Activated T-cell treated with anti-CD3 and anti-CD28 coated beads, Interleukin-2, amount 50 U/mL, for 24 hours (primary cell): Measurements from ENCODE around the gene MARCKSL1.
"Not testable (repeated sequence)": the region's sequence is repeated elsewhere in the genome, so short reads cannot be mapped to it uniquely, and the experiment has no call there.

Experiments
- DNase-seq: peaks from one replicate; pipeline ENCODE4 v3.0.0-alpha.2; 2020
- H3K27ac Mint-ChIP-seq: 2 replicates; pipeline ENCODE4 v1.8.0; 2020; ENCODE audit warnings: mild to moderate bottlenecking, mixed read lengths
- H3K27me3 Mint-ChIP-seq: 2 replicates; pipeline ENCODE4 v1.8.0; 2020; ENCODE audit warnings: mixed read lengths
- H3K36me3 Mint-ChIP-seq: 2 replicates; pipeline ENCODE4 v1.8.0; 2020; ENCODE audit warnings: low read depth, mixed read lengths
- H3K4me1 Mint-ChIP-seq: 2 replicates; pipeline ENCODE4 v1.8.0; 2020; ENCODE audit warnings: low read depth, mixed read lengths
- H3K4me3 Mint-ChIP-seq: 2 replicates; pipeline ENCODE4 v1.8.0; 2020; ENCODE audit warnings: mild to moderate bottlenecking, moderate library complexity, mixed read lengths
- H3K9me3 Mint-ChIP-seq: 2 replicates; pipeline ENCODE4 v1.8.0; 2020; ENCODE audit warnings: mixed read lengths

Gene MARCKSL1

DNA sequence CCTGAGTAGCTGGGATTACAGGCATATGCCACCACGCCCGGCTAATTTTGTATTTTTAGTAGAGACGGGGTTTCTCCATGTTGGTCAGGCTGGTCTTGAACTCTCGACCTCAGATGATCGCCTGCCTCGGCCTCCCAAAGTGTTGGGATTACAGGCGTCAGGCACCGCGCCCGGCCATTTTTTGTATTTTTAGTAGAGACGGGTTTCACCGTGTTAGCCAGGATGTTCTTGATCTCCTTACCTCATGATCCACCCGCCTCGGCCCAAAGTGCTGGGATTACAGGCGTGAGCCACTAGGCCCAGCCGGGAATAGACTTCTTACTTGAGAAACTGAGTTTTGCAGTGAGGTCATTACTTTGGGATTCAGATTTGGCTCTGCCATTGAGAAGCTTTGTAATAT, 37.8 kb downstream of the MARCKSL1 start:
- not testable (repeated sequence) for DNase-seq, H3K4me3 Mint-ChIP-seq, H3K9me3 Mint-ChIP-seq, H3K27me3 Mint-ChIP-seq
- H3K27ac Mint-ChIP-seq = peak overlapping the region; percentile 37
- H3K36me3 Mint-ChIP-seq = peaks cover 77% of the 10 kb centered on the region
- H3K4me1 Mint-ChIP-seq = peaks cover 68% of the 10 kb centered on the region

DNA sequence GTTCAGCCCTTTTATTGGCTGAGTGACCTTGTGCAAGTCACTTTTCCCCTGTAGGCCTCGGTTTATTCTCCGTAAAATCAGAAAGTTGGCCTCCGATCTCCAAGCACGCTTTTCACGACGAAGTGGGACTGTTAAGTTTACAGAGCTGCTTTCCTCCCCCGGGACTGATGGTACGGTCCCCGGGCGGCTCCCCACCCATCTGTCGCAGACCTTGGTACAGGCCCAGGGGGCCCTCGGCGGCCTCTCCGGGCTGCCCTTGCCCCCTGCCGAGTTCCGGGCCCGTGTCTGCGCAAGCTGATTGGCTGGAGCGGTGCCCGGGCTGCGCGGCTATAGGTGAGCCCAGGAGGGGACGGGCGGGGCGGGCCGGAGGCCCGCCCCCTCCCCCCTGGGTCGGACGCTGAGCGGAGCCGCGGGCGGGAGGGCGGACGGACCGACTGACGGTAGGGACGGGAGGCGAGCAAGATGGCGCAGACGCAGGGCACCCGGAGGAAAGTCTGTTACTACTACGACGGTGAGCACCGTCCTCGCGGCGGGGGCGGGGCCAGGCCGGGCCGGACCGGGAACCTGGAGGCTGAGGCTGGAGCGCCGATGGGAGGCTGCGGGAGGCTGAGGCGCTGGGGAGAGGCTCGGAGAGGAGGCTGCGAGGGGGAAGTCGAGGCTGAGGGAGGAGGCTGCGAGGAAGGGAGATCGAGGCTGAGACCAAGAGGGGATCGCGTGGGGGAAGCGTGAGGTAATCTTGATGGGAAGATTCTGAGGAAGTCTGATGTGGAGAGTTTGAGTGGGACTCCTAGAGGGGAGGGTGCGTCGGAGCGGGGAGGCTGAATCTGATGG, 44.1 kb downstream of the MARCKSL1 start, which contains the start of gene HDAC1:
TSS of gene HDAC1 (plus strand) at position 376 of the 831 bp plus-strand sequence. CDS start at position 463, 87 bp downstream.
- H3K27me3 Mint-ChIP-seq = no peaks in the 10 kb centered on the region
- H3K4me1 Mint-ChIP-seq = peaks cover 58% of the 10 kb centered on the region

DNA sequence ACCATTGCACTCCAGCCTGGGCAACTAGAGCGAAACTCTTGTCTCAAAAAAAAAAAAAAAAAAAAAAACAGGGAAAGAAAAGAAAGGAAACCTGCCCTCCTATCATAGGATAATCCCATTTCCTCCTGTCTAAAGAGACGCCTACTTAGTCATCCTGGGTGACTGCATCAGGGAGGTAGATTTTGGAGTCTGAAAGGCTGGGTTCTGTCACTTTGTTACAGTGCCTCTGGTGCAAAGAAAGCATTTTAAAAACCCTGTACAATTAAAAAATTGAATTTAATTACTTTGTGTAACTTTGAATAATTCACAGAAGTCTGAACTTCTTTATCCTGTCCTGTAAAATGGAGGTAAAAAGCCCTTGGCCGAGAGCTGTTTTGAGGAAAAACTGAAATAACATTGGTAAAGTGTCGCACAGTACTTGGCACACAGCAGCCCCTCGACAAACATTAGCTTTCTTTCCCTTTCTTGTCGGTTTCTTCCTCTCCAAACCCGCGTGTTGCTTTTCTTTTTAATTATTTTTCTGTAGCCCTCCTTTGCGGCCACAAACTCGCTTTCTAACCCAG, 44.8 kb downstream of the MARCKSL1 start:
- Mint-ChIP-seq H3K27ac (peak overlapping the region; percentile 98), H3K36me3 (peaks cover 46% of the 10 kb centered on the region), H3K4me1 (peaks cover 51% of the 10 kb centered on the region), H3K9me3 (no peaks in the 10 kb centered on the region), H3K27me3 (no peaks in the 10 kb centered on the region), H3K4me3 (peak overlapping the region; percentile 100)
- no peak for DNase-seq

More for the DNA sequence above, 44.1 kb downstream of the MARCKSL1 start, which contains the start of gene HDAC1:
- H3K4me3 Mint-ChIP-seq = peak within 1 kb of the TSS; percentile 100
- peaks cover 46% of the 10 kb centered on the region for H3K36me3 Mint-ChIP-seq
- peak within 1 kb of the TSS; percentile 98 for H3K27ac Mint-ChIP-seq
- peak; percentile 98 for DNase-seq
- H3K9me3 Mint-ChIP-seq = no peaks in the 10 kb centered on the region

DNA sequence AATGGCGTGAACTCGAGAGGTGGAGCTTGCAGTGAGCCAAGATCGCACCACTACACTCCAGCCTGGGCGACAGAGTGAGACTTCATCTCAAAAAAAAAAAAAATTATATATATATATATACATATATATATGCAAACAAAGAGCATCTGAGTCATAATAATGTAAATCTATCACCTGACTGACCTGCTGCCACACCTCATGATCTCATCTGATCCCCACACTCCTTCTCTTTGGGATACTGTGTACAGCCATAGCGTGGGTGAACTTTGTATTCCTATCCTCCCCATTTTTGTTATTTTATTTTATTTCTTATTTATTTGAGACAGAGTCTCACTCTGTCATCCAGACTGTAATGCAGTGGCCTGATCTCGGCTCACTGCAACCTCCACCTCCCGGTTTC, 46.8 kb downstream of the MARCKSL1 start:
- Mint-ChIP-seq H3K27ac (no peak overlapping the region), H3K4me3 (no peak overlapping the region), H3K9me3 (no peaks in the 10 kb centered on the region), H3K36me3 (peaks cover 45% of the 10 kb centered on the region), H3K27me3 (no peaks in the 10 kb centered on the region), H3K4me1 (peaks cover 35% of the 10 kb centered on the region)
- DNase-seq = no peak

DNA sequence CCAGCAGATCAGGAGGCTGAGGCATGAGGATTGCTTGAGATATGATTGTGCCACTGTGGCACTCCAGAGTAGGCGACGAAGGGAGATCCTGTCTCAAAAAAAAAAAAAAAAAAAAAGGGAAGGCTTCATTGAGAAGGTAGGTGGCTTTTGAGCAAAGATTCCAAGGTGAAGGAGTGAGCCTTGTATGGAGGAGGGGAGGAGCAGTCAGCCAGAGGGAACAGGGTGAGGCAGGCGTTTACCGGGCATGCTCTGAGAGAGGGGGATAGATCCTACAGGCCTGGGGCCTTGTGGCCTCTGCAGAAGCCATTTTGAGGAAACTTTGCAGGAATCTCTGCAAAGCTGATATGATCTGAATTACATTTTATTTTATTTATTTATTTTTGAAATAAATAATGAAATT, 49.3 kb downstream of the MARCKSL1 start:
- no peak for DNase-seq
- Mint-ChIP-seq H3K27ac (peak overlapping the region; percentile 67), H3K27me3 (no peaks in the 10 kb centered on the region), H3K9me3 (no peaks in the 10 kb centered on the region), H3K36me3 (peaks cover 53% of the 10 kb centered on the region), H3K4me3 (no peak overlapping the region), H3K4me1 (peaks cover 17% of the 10 kb centered on the region)

DNA sequence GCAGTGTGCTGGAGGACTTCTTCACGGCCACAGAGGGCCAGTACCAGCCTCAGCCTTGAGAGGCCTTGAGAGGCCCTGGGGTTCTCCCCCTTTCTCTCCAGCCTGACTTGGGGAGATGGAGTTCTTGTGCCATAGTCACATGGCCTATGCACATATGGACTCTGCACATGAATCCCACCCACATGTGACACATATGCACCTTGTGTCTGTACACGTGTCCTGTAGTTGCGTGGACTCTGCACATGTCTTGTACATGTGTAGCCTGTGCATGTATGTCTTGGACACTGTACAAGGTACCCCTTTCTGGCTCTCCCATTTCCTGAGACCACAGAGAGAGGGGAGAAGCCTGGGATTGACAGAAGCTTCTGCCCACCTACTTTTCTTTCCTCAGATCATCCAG, 50.4 kb downstream of the MARCKSL1 start:
- Mint-ChIP-seq H3K9me3 (no peaks in the 10 kb centered on the region), H3K36me3 (peaks cover 63% of the 10 kb centered on the region), H3K27ac (peak overlapping the region; percentile 72), H3K4me3 (no peak overlapping the region), H3K4me1 (peaks cover 9% of the 10 kb centered on the region), H3K27me3 (no peaks in the 10 kb centered on the region)
- DNase-seq = no peak

DNA sequence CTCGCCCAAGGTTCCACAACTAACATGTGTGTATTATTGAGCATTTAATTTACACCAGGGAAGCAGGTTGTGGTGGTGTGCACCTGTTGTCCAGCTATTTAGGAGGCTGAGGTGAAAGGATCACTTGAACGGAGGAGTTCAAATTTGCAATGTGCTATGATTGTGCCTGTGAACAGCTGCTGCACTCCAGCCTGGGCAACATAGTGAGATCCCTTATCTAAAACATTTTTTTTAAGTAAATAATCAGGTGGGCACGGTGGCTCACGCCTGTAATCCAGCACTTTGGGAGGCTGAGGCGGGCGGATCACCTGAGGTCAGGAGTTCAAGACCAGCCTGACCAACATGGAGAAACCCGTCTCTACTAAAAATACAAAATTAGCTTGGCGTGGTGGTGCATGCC, 51.3 kb downstream of the MARCKSL1 start:
- Mint-ChIP-seq H3K27ac (peak overlapping the region; percentile 71), H3K36me3 (peaks cover 70% of the 10 kb centered on the region)
- H3K9me3 Mint-ChIP-seq = not testable (repeated sequence)

More for the DNA sequence above, 51.3 kb downstream of the MARCKSL1 start:
- not testable (repeated sequence) for H3K4me1 Mint-ChIP-seq, DNase-seq, H3K27me3 Mint-ChIP-seq, H3K4me3 Mint-ChIP-seq
